NCI-H2227 treated with DMSO at 0.1 percent for 48 hours (cell line): Measurements from ENCODE around the gene TET2.

Source experiments
- DNase-seq: peaks from one replicate; lab custom pipeline; 2025; lab: John Stamatoyannopoulos, UW

The TET2 gene

DNA sequence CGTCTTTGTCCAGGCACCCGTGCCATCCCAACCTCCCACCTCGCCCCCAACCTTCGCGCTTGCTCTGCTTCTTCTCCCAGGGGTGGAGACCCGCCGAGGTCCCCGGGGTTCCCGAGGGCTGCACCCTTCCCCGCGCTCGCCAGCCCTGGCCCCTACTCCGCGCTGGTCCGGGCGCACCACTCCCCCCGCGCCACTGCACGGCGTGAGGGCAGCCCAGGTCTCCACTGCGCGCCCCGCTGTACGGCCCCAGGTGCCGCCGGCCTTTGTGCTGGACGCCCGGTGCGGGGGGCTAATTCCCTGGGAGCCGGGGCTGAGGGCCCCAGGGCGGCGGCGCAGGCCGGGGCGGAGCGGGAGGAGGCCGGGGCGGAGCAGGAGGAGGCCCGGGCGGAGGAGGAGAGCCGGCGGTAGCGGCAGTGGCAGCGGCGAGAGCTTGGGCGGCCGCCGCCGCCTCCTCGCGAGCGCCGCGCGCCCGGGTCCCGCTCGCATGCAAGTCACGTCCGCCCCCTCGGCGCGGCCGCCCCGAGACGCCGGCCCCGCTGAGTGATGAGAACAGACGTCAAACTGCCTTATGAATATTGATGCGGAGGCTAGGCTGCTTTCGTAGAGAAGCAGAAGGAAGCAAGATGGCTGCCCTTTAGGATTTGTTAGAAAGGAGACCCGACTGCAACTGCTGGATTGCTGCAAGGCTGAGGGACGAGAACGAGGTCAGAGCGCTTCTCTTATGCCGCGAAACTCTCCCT is at the start of gene TET2:
Gene TET2 (plus strand): TSS at position 601 of the 740 bp plus-strand sequence. CDS start 87,067 bp downstream, outside the sequence.
- peak; percentile 76 for DNase-seq

DNA sequence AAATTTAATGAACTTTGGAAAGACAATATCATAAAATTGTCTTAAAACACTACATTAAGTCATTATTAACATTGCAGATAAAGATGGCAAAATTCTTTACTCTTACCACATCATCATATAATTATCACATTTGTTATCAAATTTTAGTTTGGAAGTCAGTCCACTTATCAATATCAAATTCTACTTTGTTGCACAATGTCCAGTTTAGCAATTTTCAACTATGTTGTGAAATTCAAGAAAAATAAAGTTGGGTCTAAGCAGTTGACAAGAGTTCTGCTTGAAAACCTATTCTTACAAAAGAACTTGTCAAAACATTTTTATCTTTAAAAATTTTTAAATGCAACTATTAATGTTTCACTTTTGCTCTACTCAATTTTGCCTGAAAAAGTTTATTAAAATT is 44.7 kb upstream of the TET2 start:
- DNase-seq: no peak

DNA sequence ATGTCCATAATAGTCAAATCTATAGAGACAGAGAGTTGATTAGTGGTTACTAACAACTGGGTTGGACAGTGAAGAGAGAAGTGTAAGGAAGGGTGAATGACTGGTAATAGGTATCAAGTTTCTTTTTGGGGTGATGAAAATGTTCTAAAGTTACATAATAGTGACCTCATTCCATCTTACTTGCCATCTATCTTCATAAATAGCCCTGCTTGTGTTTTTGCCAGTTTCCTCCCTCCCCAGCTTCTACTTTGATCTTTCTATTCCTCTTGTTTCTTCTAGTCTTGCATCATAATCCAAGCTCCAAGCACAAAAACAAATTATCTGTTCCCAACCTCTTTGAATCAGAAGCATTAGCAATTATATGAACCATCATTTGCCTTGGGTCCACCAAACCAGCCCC is 40.2 kb upstream of the TET2 start:
- DNase-seq: no peak

DNA sequence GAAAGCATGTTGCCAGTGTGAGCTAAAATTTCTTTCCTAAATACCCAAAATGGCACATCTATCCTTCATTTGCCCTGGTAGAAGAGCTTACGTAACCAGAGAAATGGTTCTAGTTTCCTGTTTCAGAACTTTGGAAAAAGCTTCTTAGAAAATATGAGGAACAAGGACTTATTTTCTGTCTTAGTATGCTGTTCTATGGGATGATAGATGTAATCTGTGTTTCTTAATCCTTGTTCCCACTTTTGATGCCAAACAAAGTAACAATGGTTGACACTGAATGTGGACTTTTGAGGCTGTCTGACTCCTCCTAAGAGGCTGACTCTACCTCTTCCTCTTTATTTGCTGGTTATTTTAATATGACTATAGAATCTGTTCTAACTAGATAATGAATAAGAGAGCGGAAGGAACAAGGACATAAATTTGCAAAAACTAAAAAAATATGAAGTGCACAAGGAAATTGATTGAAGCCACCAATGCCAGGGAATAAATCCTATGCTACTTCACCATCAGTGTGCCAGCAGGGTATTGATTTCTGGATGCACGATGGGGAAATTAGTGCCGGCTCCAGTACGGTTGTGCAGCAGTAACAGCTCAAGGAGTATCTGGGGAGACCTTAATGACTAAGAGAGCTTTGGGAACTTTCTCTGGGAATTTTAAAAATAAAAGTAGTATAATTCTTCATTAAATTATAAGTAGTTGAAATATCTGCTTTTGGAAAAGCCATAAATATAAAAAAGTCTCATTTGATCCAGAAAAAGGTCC is 39.4 kb upstream of the TET2 start:
- DNase-seq: no peak

DNA sequence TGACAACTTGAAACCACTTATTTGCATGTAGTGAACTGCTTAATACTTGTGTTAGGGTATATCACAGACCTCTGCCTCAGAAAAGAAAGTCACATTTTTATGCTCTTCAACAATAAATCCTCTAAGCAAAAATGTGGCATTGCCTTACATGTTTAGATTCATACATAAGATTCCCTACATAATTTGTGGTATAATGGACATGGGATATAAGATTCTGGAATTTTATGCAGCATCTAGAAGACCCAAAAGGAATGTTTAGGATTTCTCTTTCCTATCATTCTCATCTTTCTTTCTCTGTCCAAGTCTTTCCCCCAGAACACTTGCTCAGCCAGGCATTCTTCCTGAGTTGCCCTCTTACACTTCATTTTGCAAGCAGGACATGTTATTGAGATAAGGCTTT is 37.7 kb upstream of the TET2 start:
- DNase-seq: no peak

- DNase-seq: no peak
These were observed 34.4 kb upstream of the TET2 start for GRCh38 chr4:105112274-105112673.

GRCh38 chr4:105113800-105114199 is 32.9 kb upstream of the TET2 start:
- DNase-seq: no peak

DNA sequence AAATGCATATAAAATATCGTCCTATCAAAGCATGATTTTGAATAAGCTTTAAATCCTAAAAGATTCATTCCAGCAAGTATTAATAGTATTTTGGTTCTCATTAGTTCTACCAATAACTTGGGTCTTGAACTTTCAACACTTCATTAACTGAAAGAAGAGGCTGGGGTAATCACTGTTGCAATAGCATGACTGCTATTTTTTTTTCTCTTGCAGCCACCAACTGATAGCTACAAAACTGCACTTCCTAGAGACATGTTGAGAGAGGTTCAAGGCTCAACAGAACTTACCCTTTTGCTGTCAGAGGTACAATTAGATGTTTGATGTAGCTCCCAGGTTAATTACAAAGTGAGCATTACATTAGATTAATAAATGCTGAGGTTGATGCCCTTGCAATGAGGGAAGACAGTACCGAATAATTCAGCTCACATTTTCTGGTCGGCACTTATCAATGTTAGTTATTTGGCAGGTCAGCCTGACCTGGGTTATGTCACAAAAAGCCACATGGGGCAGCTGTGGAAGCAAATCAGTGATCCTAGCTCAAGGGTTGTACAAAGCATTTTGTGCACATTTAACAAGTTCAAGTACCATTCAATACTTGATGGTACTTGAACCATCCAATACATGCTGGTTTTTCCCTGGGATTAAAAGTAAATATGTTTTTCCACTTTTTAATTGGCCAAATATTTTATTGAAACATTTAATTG is 29.9 kb upstream of the TET2 start:
- DNase-seq: no peak

DNA sequence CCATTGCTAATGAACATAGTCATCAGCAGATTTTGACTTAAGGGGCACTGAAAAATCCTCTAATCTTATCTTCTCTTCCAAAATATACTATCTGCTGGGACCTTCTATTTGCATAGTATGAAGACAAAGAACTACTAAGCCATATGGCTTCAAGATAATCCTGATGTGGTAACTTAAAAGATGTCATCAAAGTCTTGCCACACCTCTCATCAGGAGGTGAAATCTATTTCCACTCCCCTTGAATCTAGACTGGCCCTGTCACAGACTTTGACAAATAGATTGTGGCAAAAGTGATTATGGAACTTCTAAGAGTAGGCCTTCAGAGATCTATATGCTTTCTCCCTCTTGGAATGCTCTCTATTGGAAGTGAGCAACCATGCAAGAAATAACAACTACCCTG is 27.3 kb upstream of the TET2 start:
- DNase-seq: no peak

GRCh38 chr4:105120626-105121025 is 26.1 kb upstream of the TET2 start:
- no peak for DNase-seq

DNA sequence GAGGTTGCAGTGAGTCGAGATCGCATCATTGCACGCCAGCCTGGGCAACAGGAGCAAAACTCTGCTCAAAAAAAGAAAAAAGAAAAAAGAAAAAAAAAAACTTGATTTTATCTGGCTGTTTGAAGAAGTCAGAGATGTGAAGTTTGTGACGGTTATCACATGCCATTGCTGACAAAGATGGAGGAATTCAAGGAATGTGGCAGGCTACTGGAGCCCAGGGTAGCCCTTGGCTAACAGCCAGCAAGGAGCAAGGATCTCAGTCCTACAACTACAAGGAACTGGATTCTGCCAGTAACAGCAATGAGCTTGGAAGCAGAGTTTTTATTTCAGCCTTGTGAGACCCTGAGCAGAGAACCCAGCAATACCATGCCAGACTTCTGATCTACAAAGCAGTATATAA is 24.3 kb upstream of the TET2 start:
- DNase-seq: no peak

DNA sequence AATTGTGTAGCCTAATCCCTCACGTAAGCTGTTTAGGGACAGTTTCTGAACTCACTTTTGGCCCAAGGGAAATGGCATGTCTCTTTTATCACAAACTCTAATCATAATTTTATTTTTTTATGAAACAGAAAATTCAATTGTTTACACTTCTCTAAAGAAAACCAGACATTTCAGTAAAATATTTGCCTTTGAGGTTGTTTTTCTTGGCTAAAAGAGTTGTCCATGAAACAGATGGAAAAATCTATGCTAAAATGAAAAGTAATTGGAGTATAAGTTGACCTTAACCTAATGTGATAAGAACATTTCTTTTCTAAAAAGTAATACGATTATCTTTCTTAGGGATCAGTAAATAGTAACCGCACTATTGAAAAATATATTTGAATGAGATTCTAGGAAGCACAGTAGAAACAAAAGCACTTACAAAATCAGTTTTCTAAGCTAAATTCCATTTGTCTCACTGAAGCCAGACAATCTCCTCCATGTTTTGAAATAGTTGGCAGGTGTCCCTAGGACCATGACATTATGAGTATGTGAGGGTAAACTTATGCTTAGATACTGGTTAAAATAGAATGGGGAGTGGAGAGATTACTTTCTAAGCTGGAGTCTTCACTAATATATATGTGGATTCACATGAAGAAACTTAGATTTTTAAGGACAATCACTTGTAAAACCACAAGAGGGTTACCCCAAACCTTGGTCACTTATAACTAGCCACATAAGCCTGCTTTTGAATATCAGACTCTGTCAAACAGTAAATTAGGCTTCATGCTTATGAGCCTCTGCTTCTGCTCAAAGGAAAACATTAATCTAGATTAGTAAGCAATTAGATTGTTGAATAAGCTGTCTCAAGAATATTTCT is 20.1 kb upstream of the TET2 start:
- no peak for DNase-seq

DNA sequence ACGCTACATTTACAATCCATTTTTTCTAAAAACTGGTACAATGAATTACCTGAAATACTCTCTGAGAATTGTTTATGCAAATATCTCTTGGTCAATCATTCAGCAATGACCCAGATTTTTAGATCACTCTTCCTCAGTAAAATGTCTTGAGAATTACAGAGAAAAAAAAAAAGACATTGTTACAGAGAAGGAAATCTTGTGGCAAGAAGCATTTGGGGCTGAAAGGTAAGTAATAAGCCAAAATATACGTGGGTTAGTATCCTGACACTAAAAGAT is 19.6 kb upstream of the TET2 start:
- no peak for DNase-seq

DNA sequence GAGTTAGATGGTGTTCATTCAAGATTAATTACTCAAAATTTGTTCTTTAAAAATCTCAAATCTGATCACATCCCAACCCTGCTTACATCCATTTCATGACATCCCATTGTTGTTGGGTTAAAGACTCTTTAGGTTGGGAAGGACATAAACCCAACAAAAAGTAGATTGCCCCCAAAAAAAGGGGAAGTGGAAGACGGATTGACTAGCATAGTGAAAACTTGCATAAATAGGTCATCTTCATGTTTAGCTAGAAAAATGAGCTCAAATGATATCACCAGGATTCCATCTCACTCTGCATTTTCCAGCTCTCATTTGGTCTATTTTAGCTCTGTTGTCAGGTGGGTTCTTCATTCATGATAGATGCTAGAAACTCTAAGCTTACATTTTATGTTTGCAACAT is 18.5 kb upstream of the TET2 start:
- DNase-seq: no peak

DNA sequence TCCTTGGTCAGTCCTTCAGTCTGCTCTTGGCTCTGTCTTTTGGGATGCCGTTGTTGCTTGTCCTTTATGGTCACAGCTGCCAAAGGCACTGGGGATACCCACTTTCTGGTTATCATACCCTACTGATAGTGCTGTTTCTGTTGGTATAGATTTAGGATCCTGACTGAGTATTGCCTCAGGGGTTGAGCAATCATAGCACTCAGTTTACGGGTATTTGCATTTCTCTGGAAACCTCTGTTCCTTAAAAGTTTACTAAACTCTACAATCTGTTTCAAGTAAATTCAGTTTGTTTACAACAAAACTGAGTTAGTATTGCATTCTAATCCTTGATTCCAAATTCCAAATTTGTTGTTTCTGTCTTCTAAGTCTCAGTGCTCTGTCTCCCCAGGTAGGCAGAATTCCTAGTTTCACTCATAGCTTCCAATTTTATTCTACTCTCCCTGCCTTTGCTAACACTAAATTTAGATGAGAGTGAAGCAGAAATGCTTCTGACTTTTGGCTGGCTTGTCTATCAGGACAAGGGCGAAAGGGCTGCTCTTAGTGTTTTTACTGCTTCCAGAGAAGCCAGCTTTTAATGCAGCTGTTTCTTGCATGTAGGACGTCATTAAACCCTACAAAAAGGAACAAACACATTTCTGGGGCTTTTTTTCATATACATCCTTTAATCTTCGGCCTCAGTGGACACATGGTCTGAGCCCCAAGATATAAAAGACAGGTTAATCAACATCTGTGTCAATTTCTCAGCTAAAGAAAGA is 17.2 kb upstream of the TET2 start:
- no peak for DNase-seq

DNA sequence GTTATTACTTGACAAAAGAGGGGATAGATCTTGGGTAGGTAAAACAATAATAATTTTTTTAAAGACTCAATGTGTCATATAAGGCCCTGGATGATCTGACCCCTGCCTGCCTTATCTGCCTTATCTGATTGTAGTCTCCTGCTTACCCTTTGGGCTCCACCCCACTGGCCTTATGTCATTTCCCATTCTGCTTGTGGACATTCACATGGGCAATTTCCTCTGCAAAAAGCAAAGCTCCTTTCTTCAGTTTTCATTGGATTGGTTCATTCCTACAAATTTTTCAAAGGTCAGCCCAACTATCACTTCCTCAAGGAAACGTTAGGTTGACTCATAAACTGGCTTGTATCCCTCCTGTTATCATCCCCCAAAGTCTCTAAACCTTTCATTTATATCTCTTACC is 15.7 kb upstream of the TET2 start:
- DNase-seq: no peak

DNA sequence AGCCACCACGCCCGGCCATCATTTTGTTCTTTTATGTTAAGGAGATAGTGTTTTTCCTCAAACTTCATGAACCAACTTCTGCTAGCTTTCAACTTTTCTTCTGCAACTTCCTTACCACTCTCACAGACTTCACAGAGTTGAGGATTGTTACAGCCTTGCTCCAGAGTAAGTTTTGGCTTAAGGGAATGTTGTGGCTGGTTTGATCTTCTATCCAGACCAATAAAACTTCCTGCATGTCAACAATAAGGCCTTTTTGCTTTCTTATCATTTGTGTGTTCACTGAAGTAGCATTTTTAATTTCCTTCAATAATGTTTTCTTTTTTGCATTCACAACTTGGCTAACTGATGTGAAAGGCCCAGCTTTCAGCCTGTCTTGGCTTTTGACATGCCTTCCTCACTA is 12.7 kb upstream of the TET2 start:
- DNase-seq: no peak

GRCh38 chr4:105135785-105136184 is 10.9 kb upstream of the TET2 start:
- no peak for DNase-seq

DNA sequence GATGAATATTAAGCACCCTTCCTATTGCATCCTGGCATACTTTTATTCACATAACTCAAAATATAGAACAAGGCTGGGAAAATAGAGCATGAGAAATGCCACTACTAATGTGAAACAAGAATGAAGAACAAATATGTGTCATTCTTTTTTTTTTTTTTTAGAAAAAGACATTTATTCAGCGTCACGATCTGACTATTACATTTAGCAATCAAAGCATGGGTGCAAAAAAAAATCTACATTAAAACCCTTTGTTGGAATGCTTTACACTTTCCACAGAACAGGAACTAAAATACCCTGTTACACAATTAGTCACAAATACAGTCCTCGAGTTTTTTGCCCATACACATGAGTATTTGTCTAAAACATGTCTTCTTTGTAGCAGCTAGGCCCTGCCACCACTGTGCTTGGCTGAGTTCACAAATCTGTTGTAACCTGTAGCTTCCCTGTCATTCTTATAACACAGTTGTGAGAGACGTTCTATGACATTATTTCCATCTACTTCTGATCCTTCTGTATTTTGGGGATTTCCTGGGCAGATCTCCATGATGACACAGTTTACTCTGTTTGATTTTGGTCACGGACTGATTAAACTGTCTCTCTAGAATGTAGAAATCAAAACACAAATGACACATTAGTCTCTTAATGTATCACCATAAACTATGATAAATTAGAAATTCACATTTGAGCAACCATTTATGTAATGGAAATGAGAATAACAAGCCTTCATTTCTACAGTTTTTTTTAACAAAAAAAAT is 9.4 kb upstream of the TET2 start:
- DNase-seq: no peak

DNA sequence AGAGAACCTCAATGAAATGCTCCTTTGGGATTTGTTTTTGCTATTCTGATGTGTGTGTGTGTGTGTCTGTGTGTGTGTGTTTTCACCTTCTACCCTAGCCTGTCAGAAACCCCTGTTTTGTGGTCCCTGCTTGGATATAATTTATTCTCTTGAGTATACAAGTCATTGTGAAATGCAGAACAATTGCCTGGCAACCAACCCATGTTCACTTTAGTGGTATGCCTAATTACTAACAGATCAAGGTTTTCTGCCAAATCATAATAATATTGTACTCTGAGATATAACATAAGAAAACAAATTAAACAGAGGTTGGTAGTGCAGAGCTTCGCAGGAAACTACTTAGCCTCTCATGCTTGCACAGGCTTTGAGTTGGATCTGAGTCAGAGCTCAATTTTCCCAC is 7.0 kb upstream of the TET2 start:
- DNase-seq: no peak
